Subcutaneous preadipocyte (primary cell): ENCODE results near the gene SLCO2B1. TPM values are rescaled to one million over a fixed set of nuclear protein-coding genes. Genes with fewer than 3 reads are reported as not detected.

Experiments
- total RNA-seq: library from RNA; depleted of rRNA; stranded (reverse); fragments of >200 nt; gene quantifications from 2 replicates; pipeline ENCODE4 v1.2.3, GENCODE V29; 2012

SLCO2B1 gene
- 0.59 TPM in 1 of 2 replicates, not detected in the other for total RNA-seq

GRCh38 chr11:75150879-75151278 is at the start of gene SLCO2B1:
Gene SLCO2B1, plus strand, starts transcription at chr11:75151107. Its CDS starts 275 bp downstream, at chr11:75151382.

GRCh38 chr11:75240311-75241035 is 89.6 kb downstream of the SLCO2B1 start, which contains the start of gene TPBGL:
Gene TPBGL, plus strand, starts transcription at chr11:75240774. Its CDS starts 276 bp downstream, at chr11:75241050.

Other genes starting within 250 kb of the SLCO2B1 start
- 7.0 and 23.3 TPM in 2 replicates for gene XRRA1, start 202.0 kb upstream of the SLCO2B1 start, total RNA-seq
- gene SPCS2, start 201.8 kb upstream of the SLCO2B1 start, total RNA-seq = 31.6 and 38.9 TPM in 2 replicates
- 5.9 and 8.8 TPM in 2 replicates for gene NEU3, start 162.2 kb upstream of the SLCO2B1 start, total RNA-seq
- not detected in 2 replicates for gene OR2AT4, start 54.2 kb upstream of the SLCO2B1 start, total RNA-seq
- under 0.01 TPM in 1 of 2 replicates, not detected in the other for gene TPBGL, start 89.7 kb downstream of the SLCO2B1 start, total RNA-seq
- 40.1 TPM in 2 replicates for gene ARRB1, start 200.6 kb downstream of the SLCO2B1 start, total RNA-seq
- 1,259 and 2,700 TPM in 2 replicates for gene RPS3, start 248.4 kb downstream of the SLCO2B1 start, total RNA-seq